Measurements from ENCODE around the gene FERMT3. TPM values are rescaled to one million over a fixed set of nuclear protein-coding genes. Genes with fewer than 3 reads are reported as not detected.

Gene FERMT3
- polyA plus RNA-seq, 3 donors, result 289 to 421 (median 310) TPM

DNA sequence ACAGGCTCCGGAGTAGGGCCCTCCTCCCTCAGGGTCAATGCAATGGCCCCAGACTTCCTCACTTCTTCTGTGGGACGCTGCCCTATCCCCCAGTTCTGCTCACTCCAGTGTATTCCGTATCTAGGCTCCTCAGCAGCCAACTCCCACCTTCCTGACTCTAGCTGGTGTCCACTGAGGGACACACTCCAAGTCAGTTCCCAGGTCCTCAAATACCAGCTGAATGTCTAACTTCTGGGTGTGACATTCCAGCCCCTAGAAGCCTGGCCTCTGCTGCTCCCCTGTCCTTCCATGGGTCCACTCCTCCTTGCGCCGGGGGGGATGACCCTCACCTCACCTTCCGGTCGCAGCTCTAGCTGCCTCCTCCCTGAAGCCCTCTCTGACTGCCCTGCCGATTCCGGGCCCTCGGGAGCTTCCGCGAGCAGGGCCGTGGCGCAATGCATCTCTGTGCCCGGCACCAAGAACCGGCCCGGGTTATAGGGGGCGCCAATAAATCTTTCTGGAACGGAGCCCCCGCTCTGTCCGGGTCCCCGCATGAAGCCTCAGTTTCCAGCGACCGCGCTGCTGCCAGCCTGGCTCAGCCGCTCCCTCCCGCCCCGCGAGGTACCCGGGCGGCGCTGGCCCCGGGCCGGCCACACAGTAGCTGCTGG is 62.5 kb downstream of the FERMT3 start:
- Histone ChIP-seq H4K20me1 (ENCODE audit: insufficient read depth, low read length) (no peaks in the 10 kb centered on the region), H3K4me3 (replicated peaks in 1 of 3; ENCODE audit: low read depth in 2 of 3, low read length in 3 of 3) (peak overlapping the region; percentile 61 to 95 (median 67)), H3K27me3 (ENCODE audit: control insufficient read depth in 2 of 2, insufficient read depth in 2 of 2, low read length in 2 of 2) (no peaks in the 10 kb centered on the region), H3K79me2 (ENCODE audit: insufficient read depth, low read length) (peaks cover 8% of the 10 kb centered on the region), H3K27ac (ENCODE audit: low read depth in 1 of 2, low read length in 2 of 2) (peak overlapping the region; percentile 84 to 97), H3K36me3 (replicated peaks in 1 of 2; ENCODE audit: control insufficient read depth in 1 of 2, insufficient read depth in 2 of 2, low read length in 2 of 2) (peaks cover 25 to 26% of the 10 kb centered on the region in 2 donors), H3K9me3 (replicated peaks in 1 of 2; ENCODE audit: control insufficient read depth in 1 of 2, insufficient read depth in 1 of 2, low read length in 2 of 2) (no peaks in the 10 kb centered on the region), H3K4me2 (replicated peaks; ENCODE audit: extremely low read depth, low read length, poor library complexity, severe bottlenecking) (peak overlapping the region; percentile 89), H2AFZ (ENCODE audit: insufficient read depth, low read depth, low read length, poor library complexity, severe bottlenecking) (peak overlapping the region; percentile 85), H3K4me1 (ENCODE audit: control insufficient read depth in 1 of 2, insufficient read depth in 2 of 2, low read length in 2 of 2) (peaks cover 29 to 34% of the 10 kb centered on the region in 2 donors), H3K9ac (ENCODE audit: insufficient read depth, low read length, poor library complexity, severe bottlenecking) (peak overlapping the region; percentile 94)
- peaks cover 29% of the 10 kb centered on the region for H3K4me1 Mint-ChIP-seq
- intact Hi-C loops (cut with micrococcal nuclease), result loop anchor here (2.0 to 5.0 kb wide), 2 partner anchors 16 to 33 kb away; partner anchors contain the start of gene CATSPERZ (in 1 of the 2)
- peak overlapping the region; percentile 96 to 99 (median 98) for H3K27ac Mint-ChIP-seq
- no peak for TF ChIP-seq CTCF (IDR thresholded peaks at IDR 0.05)
- H3K4me3 Mint-ChIP-seq, result peak overlapping the region; percentile 94 to 98
- WGBS (ENCODE audit: insufficient coverage), result 0% methylated on average over 33 of the region's 34 CpGs
- H3K36me3 Mint-ChIP-seq, result peaks cover 20 to 31% of the 10 kb centered on the region in 2 donors
- H3K27me3 Mint-ChIP-seq (ENCODE audit: low read depth in 3 of 3), result no peaks in the 10 kb centered on the region
- peak; percentile 51 to 69 (median 55) for DNase-seq
- H3K9me3 Mint-ChIP-seq, result no peaks in the 10 kb centered on the region

GRCh38 chr11:64269540-64270220 is 63.2 kb downstream of the FERMT3 start:
- H4K20me1 ChIP-seq (ENCODE audit: insufficient read depth, low read length), result no peaks in the 10 kb centered on the region
- H3K27ac Mint-ChIP-seq, result peak overlapping the region; percentile 96 to 99 (median 98)
- peak; percentile 98 to 100 (median 99) for DNase-seq
- no peaks in the 10 kb centered on the region for H3K27me3 Mint-ChIP-seq (ENCODE audit: low read depth in 3 of 3)
- H3K4me1 Mint-ChIP-seq, result peaks cover 29% of the 10 kb centered on the region
- H3K9me3 ChIP-seq (replicated peaks in 1 of 2; ENCODE audit: control insufficient read depth in 1 of 2, insufficient read depth in 1 of 2, low read length in 2 of 2), result no peaks in the 10 kb centered on the region
- peak overlapping the region; percentile 94 to 98 for H3K4me3 Mint-ChIP-seq
- H3K4me3 ChIP-seq (replicated peaks in 1 of 3; ENCODE audit: low read depth in 2 of 3, low read length in 3 of 3), result peak overlapping the region; percentile 61 to 95 (median 67)
- peak overlapping the region; percentile 89 for H3K4me2 ChIP-seq (replicated peaks; ENCODE audit: extremely low read depth, low read length, poor library complexity, severe bottlenecking)
- WGBS (ENCODE audit: insufficient coverage), result under 1% methylated on average over 58 of the region's 58 CpGs
- H2AFZ ChIP-seq (ENCODE audit: insufficient read depth, low read depth, low read length, poor library complexity, severe bottlenecking), result peak overlapping the region; percentile 85
- peaks cover 29 to 34% of the 10 kb centered on the region in 2 donors for H3K4me1 ChIP-seq (ENCODE audit: control insufficient read depth in 1 of 2, insufficient read depth in 2 of 2, low read length in 2 of 2)
- H3K27me3 ChIP-seq (ENCODE audit: control insufficient read depth in 2 of 2, insufficient read depth in 2 of 2, low read length in 2 of 2), result no peaks in the 10 kb centered on the region
- H3K27ac ChIP-seq (ENCODE audit: low read depth in 1 of 2, low read length in 2 of 2), result peak overlapping the region; percentile 84 to 97
- no peaks in the 10 kb centered on the region for H3K9me3 Mint-ChIP-seq
- peaks cover 19% of the 10 kb centered on the region in 2 donors for H3K36me3 ChIP-seq (replicated peaks in 1 of 2; ENCODE audit: control insufficient read depth in 1 of 2, insufficient read depth in 2 of 2, low read length in 2 of 2)
- TF ChIP-seq CTCF (IDR thresholded peaks at IDR 0.05), result peak; percentile 17
- peaks cover 14 to 27% of the 10 kb centered on the region in 2 donors for H3K36me3 Mint-ChIP-seq
- peaks cover 8% of the 10 kb centered on the region for H3K79me2 ChIP-seq (ENCODE audit: insufficient read depth, low read length)
- peak overlapping the region; percentile 94 for H3K9ac ChIP-seq (ENCODE audit: insufficient read depth, low read length, poor library complexity, severe bottlenecking)
- intact Hi-C loops (cut with micrococcal nuclease), result loop anchor here (1.0 to 5.0 kb wide), 5 partner anchors 15 to 35 kb away; partner anchors contain the start of genes BAD (in 2 of the 2), CATSPERZ (in 1 of the 2) and GPR137 (in 1 of the 2)

Other genes starting within 250 kb of the FERMT3 start
- gene COX8A, start 232.1 kb upstream of the FERMT3 start, polyA plus RNA-seq, result 100 to 1,000 TPM; 354 to 588 (median 526) TPM
- 100 to 1,000 TPM; 131 to 170 (median 140) TPM for gene OTUB1, start 220.3 kb upstream of the FERMT3 start, polyA plus RNA-seq
- gene FLRT1, start 170.8 kb upstream of the FERMT3 start, polyA plus RNA-seq, result not detected
- 1 to 10 TPM; 1.5 to 2.4 (median 2.2) TPM for gene MACROD1, start 40.6 kb upstream of the FERMT3 start, polyA plus RNA-seq
- 10 to 100 TPM; 44.5 to 52.0 (median 51.1) TPM for gene STIP1, start 20.6 kb upstream of the FERMT3 start, polyA plus RNA-seq
- 10 to 100 TPM; 24.8 to 34.6 (median 31.6) TPM for gene TRPT1, start 19.5 kb downstream of the FERMT3 start, polyA plus RNA-seq
- gene NUDT22, start 19.6 kb downstream of the FERMT3 start, polyA plus RNA-seq, result 10 to 100 TPM; 47.9 to 86.1 (median 56.1) TPM
- gene DNAJC4, start 23.8 kb downstream of the FERMT3 start, polyA plus RNA-seq, result 10 to 100 TPM; 25.5 to 78.9 (median 32.5) TPM
- 1 to 10 TPM in 1 of 3 donors, under 1 TPM in 1, not detected in 1; 0.40 to 5.6 TPM for gene VEGFB, start 27.9 kb downstream of the FERMT3 start, polyA plus RNA-seq
- 10 to 100 TPM; 38.9 to 80.7 (median 71.1) TPM for gene FKBP2, start 34.4 kb downstream of the FERMT3 start, polyA plus RNA-seq
- 10 to 100 TPM; 11.7 to 40.7 (median 34.2) TPM for gene PPP1R14B, start 40.2 kb downstream of the FERMT3 start, polyA plus RNA-seq
- 10 to 100 TPM in 1 of 3 donors, 1 to 10 TPM in 2; 1.1 to 17.8 (median 1.4) TPM for gene PLCB3, start 44.8 kb downstream of the FERMT3 start, polyA plus RNA-seq
- gene BAD, start 77.9 kb downstream of the FERMT3 start, polyA plus RNA-seq, result 10 to 100 TPM; 21.1 to 63.2 (median 48.7) TPM
- 10 to 100 TPM in 1 of 3 donors, 1 to 10 TPM in 2; 7.8 to 21.0 (median 9.3) TPM for gene GPR137, start 79.1 kb downstream of the FERMT3 start, polyA plus RNA-seq
- not detected for gene KCNK4, start 84.6 kb downstream of the FERMT3 start, polyA plus RNA-seq
- gene CATSPERZ, start 93.6 kb downstream of the FERMT3 start, polyA plus RNA-seq, result not detected
- gene ESRRA, start 98.8 kb downstream of the FERMT3 start, polyA plus RNA-seq, result 10 to 100 TPM; 15.3 to 45.7 (median 18.3) TPM
- gene TRMT112, start 110.8 kb downstream of the FERMT3 start, polyA plus RNA-seq, result 100 to 1,000 TPM; 162 to 298 (median 254) TPM
- gene PRDX5, start 111.4 kb downstream of the FERMT3 start, polyA plus RNA-seq, result 100 to 1,000 TPM; 136 to 318 (median 286) TPM
- gene CCDC88B, start 133.5 kb downstream of the FERMT3 start, polyA plus RNA-seq, result 100 to 1,000 TPM in 1 of 3 donors, 10 to 100 TPM in 1, 1 to 10 TPM in 1; 8.2 to 215 (median 18.9) TPM
- 100 to 1,000 TPM in 1 of 3 donors, 10 to 100 TPM in 2; 16.2 to 110 (median 24.5) TPM for gene RPS6KA4, start 152.4 kb downstream of the FERMT3 start, polyA plus RNA-seq

All from CD14-positive monocyte (primary cell).